WTC11 (cell line): ENCODE measurements around the gene CHST6. TPM values are rescaled to one million over a fixed set of nuclear protein-coding genes. Genes with fewer than 3 reads are reported as not detected.

Experiments used
- ATAC-seq: fragments of 200-7000 bp; cut with Tn5 transposase; 2 replicates; pipeline ENCODE4 v1.10.0; 2021; ENCODE audit warnings: mild to moderate bottlenecking, moderate library complexity
- CTCF ChIA-PET: fragments of 300-600 bp; sonication (Branson Sonifier 250); formaldehyde crosslinking; loops from one replicate; lab custom pipeline; 2021; ENCODE audit warnings: antibody characterized with exemption; lab: Charles Lee
- POLR2A ChIA-PET: fragments of 350-600 bp; sonication (Branson Sonifier 250); formaldehyde crosslinking; loops from one replicate; lab custom pipeline; 2021; ENCODE audit warnings: antibody characterized with exemption; lab: Charles Lee
- DNase-seq: peaks from one replicate; pipeline ENCODE4 v3.0.0; 2021; ENCODE audit warnings: low spot score
- H3K27ac Mint-ChIP-seq: 2 replicates; pipeline ENCODE4 v1.8.0; 2021; ENCODE audit warnings: mixed read lengths
- H3K27me3 Mint-ChIP-seq: 2 replicates; pipeline ENCODE4 v1.8.0; 2021; ENCODE audit warnings: low read depth, mild to moderate bottlenecking, moderate library complexity, mixed read lengths
- H3K36me3 Mint-ChIP-seq: 2 replicates; pipeline ENCODE4 v1.8.0; 2021; ENCODE audit warnings: mixed read lengths
- H3K4me1 Mint-ChIP-seq: 2 replicates; pipeline ENCODE4 v1.8.0; 2022; ENCODE audit warnings: mixed read lengths
- H3K4me3 Mint-ChIP-seq: 2 replicates; pipeline ENCODE4 v1.8.0; 2021; ENCODE audit warnings: mild to moderate bottlenecking, moderate library complexity, mixed read lengths
- H3K9me3 Mint-ChIP-seq: 2 replicates; pipeline ENCODE4 v1.8.0; 2021; ENCODE audit warnings: mixed read lengths
- ATF2 ChIP-seq: sonication (generic); formaldehyde crosslinking; IDR thresholded peaks from 2 replicates; pipeline ENCODE4 v1.8.1; 2022; ENCODE audit warnings: low read depth, missing genetic modification reagents, borderline replicate concordance
- EMX1 ChIP-seq: fragments of 250-450 bp; sonication (Bioruptor Pico); IDR thresholded peaks from 2 replicates; pipeline ENCODE4 v1.8.0; 2021; ENCODE audit warnings: mild to moderate bottlenecking
- ESRRA ChIP-seq: sonication (generic); formaldehyde crosslinking; IDR thresholded peaks from 2 replicates; pipeline ENCODE4 v1.8.1; 2022; ENCODE audit warnings: mild to moderate bottlenecking, missing genetic modification reagents, borderline replicate concordance
- FOXP1 ChIP-seq: sonication (generic); formaldehyde crosslinking; IDR thresholded peaks from 2 replicates; pipeline ENCODE4 v1.8.0; 2022; ENCODE audit warnings: missing genetic modification reagents, mild to moderate bottlenecking, moderate library complexity, borderline replicate concordance
- GRHL2 ChIP-seq: fragments of 250-450 bp; sonication (Bioruptor Pico); IDR thresholded peaks from 2 replicates; pipeline ENCODE4 v1.8.0; 2022; ENCODE audit warnings: mild to moderate bottlenecking, moderate library complexity; ENCODE audit not compliant: insufficient replicate concordance, severe bottlenecking
- TEAD1 ChIP-seq: sonication (generic); formaldehyde crosslinking; IDR thresholded peaks from 2 replicates; pipeline ENCODE4 v1.8.0; 2022; ENCODE audit warnings: mild to moderate bottlenecking, missing genetic modification reagents
- USF2 ChIP-seq: sonication (generic); formaldehyde crosslinking; IDR thresholded peaks from 2 replicates; pipeline ENCODE4 v1.8.1; 2023; ENCODE audit warnings: mild to moderate bottlenecking, missing genetic modification reagents, moderate library complexity
- ZNF138 ChIP-seq: sonication (generic); formaldehyde crosslinking; conservative IDR thresholded peaks from 2 replicates; pipeline ENCODE4 v1.8.1; 2022; ENCODE audit warnings: mild to moderate bottlenecking, moderate library complexity, missing genetic modification reagents
- ZNF317 ChIP-seq: sonication (generic); formaldehyde crosslinking; IDR thresholded peaks from 2 replicates; pipeline ENCODE4 v1.8.1; 2023; ENCODE audit warnings: low read depth, mild to moderate bottlenecking, moderate library complexity, missing genetic modification reagents, borderline replicate concordance
- ZNF532 ChIP-seq: fragments of 250-450 bp; sonication (Bioruptor Pico); IDR thresholded peaks from 2 replicates; pipeline ENCODE4 v1.9.0; 2021; ENCODE audit warnings: mild to moderate bottlenecking, borderline replicate concordance
- ZNF671 ChIP-seq: fragments of 250-450 bp; sonication (Bioruptor Pico); IDR thresholded peaks from 2 replicates; pipeline ENCODE4 v1.8.0; 2021; ENCODE audit warnings: mild to moderate bottlenecking
- total RNA-seq: library from RNA; stranded (reverse); gene quantifications from 3 replicates; pipeline ENCODE4 v1.2.3, GENCODE V29; 2021
- TF ChIP-seq, protein P1 (sequence below): fragments of 250-450 bp; sonication (Bioruptor Pico); conservative IDR thresholded peaks from 2 replicates; pipeline ENCODE4 v1.9.0; 2021; ENCODE audit warnings: mild to moderate bottlenecking
- TF ChIP-seq, protein P2 (sequence below): sonication (generic); formaldehyde crosslinking; IDR thresholded peaks from 2 replicates; pipeline ENCODE4 v1.8.1; 2023; ENCODE audit warnings: mild to moderate bottlenecking, missing genetic modification reagents, moderate library complexity
- TF ChIP-seq, protein P3 (sequence below): sonication (generic); formaldehyde crosslinking; IDR thresholded peaks from 2 replicates; pipeline ENCODE4 v1.8.0; 2022; ENCODE audit warnings: mild to moderate bottlenecking, missing genetic modification reagents
- TF ChIP-seq, protein P4 (sequence below): sonication (generic); formaldehyde crosslinking; IDR thresholded peaks from 2 replicates; pipeline ENCODE4 v1.8.1; 2022; ENCODE audit warnings: low read depth, mild to moderate bottlenecking, moderate library complexity, missing genetic modification reagents, borderline replicate concordance
- TF ChIP-seq, protein P5 (sequence below): sonication (generic); formaldehyde crosslinking; IDR thresholded peaks from 2 replicates; pipeline ENCODE4 v1.8.1; 2022; ENCODE audit warnings: missing genetic modification reagents, borderline replicate concordance

CHST6 gene
- total RNA-seq, 1 experiment from 2014 or later: 20.2 TPM

- TF ChIP-seq, protein P1, sequence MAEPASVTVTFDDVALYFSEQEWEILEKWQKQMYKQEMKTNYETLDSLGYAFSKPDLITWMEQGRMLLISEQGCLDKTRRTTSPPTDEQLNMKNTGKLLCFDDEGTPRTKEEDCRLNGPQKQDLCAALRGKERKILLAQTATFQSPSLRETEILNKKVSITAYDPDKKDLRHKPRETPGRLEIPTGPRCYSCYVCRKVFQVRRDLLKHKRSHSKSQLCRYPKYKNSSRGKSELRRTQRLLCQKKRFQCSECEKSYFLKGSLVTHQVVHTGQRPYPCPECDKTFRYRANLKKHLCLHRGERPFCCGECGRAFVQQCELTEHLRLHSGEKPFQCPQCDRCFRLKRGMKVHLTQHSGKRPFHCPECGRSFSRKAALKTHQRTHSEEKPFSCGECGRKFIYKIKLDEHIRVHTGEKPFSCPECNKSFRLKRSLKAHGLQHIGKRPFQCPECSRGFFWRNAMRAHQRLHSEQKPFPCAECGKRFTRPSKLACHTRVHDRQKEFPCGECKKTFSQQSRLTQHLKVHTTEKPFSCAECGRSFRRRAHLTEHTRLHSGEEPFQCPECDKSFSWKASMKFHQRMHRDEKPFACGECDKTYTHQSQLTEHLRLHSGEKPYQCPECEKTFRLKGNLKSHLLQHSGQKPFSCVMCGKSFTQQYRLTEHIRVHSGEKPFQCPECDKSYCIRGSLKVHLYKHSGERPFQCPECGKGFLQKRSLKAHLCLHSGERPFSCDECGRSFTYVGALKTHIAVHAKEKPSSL (CRISPR knock-in tag): no peak
- TF ChIP-seq, protein P2, sequence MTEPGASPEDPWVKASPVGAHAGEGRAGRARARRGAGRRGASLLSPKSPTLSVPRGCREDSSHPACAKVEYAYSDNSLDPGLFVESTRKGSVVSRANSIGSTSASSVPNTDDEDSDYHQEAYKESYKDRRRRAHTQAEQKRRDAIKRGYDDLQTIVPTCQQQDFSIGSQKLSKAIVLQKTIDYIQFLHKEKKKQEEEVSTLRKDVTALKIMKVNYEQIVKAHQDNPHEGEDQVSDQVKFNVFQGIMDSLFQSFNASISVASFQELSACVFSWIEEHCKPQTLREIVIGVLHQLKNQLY (CRISPR knock-in tag): no peak
- no peak for TF ChIP-seq ZNF317 (CRISPR knock-in tag)
- TF ChIP-seq, protein P3, sequence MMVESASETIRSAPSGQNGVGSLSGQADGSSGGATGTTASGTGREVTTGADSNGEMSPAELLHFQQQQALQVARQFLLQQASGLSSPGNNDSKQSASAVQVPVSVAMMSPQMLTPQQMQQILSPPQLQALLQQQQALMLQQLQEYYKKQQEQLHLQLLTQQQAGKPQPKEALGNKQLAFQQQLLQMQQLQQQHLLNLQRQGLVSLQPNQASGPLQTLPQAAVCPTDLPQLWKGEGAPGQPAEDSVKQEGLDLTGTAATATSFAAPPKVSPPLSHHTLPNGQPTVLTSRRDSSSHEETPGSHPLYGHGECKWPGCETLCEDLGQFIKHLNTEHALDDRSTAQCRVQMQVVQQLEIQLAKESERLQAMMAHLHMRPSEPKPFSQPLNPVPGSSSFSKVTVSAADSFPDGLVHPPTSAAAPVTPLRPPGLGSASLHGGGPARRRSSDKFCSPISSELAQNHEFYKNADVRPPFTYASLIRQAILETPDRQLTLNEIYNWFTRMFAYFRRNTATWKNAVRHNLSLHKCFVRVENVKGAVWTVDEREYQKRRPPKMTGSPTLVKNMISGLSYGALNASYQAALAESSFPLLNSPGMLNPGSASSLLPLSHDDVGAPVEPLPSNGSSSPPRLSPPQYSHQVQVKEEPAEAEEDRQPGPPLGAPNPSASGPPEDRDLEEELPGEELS: no peak
- no peak for TF ChIP-seq EMX1 (CRISPR knock-in tag)
- no peak for TF ChIP-seq ZNF138 (CRISPR knock-in tag)
- TF ChIP-seq ATF2: no peak
These were observed 37.5 kb upstream of the CHST6 start (continued) for GRCh38 chr16:75532791-75533190.

GRCh38 chr16:75532142-75532765 is 37.0 kb upstream of the CHST6 start:
- ATAC-seq: no peak; the same call in 1 of the 2 replicates
- no peaks in the 10 kb centered on the region for H3K4me1 Mint-ChIP-seq
- no peaks in the 10 kb centered on the region for H3K36me3 Mint-ChIP-seq
- H3K9me3 Mint-ChIP-seq: no peaks in the 10 kb centered on the region
- ChIA-PET CTCF (interaction anchor here (1.3 to 2.2 kb wide), 4 partner anchors 10 to 59 kb away, joined by 4 to 19 read pairs (median 8); no protein-coding TSS in a partner anchor), POLR2A (interaction anchor here (1.0 to 1.2 kb wide), 2 partner anchors 13 to 15 kb away, joined by 3 to 4 read pairs; no protein-coding TSS in a partner anchor)
- DNase-seq: no peak
- H3K27ac Mint-ChIP-seq: no peak overlapping the region
- H3K4me3 Mint-ChIP-seq: no peak overlapping the region
- no peaks in the 10 kb centered on the region for H3K27me3 Mint-ChIP-seq
- TF ChIP-seq ZNF532 (CRISPR knock-in tag): no peak
- TF ChIP-seq GRHL2 (CRISPR knock-in tag): no peak
- TF ChIP-seq USF2 (CRISPR knock-in tag): no peak
- TF ChIP-seq TEAD1 (CRISPR knock-in tag): no peak
- TF ChIP-seq, protein P4, sequence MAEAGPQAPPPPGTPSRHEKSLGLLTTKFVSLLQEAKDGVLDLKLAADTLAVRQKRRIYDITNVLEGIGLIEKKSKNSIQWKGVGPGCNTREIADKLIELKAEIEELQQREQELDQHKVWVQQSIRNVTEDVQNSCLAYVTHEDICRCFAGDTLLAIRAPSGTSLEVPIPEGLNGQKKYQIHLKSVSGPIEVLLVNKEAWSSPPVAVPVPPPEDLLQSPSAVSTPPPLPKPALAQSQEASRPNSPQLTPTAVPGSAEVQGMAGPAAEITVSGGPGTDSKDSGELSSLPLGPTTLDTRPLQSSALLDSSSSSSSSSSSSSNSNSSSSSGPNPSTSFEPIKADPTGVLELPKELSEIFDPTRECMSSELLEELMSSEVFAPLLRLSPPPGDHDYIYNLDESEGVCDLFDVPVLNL (CRISPR knock-in tag): no peak
- TF ChIP-seq, protein P5, sequence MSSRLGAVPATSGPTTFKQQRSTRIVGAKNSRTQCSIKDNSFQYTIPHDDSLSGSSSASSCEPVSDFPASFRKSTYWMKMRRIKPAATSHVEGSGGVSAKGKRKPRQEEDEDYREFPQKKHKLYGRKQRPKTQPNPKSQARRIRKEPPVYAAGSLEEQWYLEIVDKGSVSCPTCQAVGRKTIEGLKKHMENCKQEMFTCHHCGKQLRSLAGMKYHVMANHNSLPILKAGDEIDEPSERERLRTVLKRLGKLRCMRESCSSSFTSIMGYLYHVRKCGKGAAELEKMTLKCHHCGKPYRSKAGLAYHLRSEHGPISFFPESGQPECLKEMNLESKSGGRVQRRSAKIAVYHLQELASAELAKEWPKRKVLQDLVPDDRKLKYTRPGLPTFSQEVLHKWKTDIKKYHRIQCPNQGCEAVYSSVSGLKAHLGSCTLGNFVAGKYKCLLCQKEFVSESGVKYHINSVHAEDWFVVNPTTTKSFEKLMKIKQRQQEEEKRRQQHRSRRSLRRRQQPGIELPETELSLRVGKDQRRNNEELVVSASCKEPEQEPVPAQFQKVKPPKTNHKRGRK (CRISPR knock-in tag): no peak
- no peak for TF ChIP-seq ESRRA (CRISPR knock-in tag)
- no peak for TF ChIP-seq ZNF671 (CRISPR knock-in tag)
- no peak for TF ChIP-seq FOXP1 (CRISPR knock-in tag)
